A673 (cell line): ENCODE data around the gene PRPF6. TPM values are rescaled to one million over a fixed set of nuclear protein-coding genes. Genes with fewer than 3 reads are reported as not detected.

ENCODE experiments used
- BruUV-seq: library from RNA; stranded (reverse); fragments of 400-500 nt; replicated peaks from 2 replicates; lab custom pipeline; 2021; lab: Mats Ljungman, UMichigan
- CTCF ChIA-PET: fragments of 300-600 bp; sonication (Branson Sonifier 250); formaldehyde crosslinking; loops from one replicate; lab custom pipeline; 2022; ENCODE audit warnings: antibody characterized with exemption; lab: Charles Lee
- POLR2A ChIA-PET: fragments of 300-600 bp; sonication (Branson Sonifier 250); formaldehyde crosslinking; loops from one replicate; lab custom pipeline; 2022; ENCODE audit warnings: antibody characterized with exemption; ENCODE audit not compliant: low non-redundant PET; lab: Charles Lee
- DNase-seq: peaks from one replicate; pipeline ENCODE4 v3.0.0-alpha.2; 2015; ENCODE audit warnings: low spot score
- H3K27ac ChIP-seq: fragments of 200-600 bp; sonication (generic); 2 replicates; pipeline ENCODE4 v1.5.1; 2016; ENCODE audit warnings: mixed run types, low read depth, mild to moderate bottlenecking, mixed read lengths, antibody characterized with exemption, low read length; ENCODE audit not compliant: poor library complexity, severe bottlenecking
- H3K27me3 ChIP-seq: fragments of 200-600 bp; sonication (generic); replicated peaks from 2 replicates; pipeline ENCODE4 v1.6.1; 2017; ENCODE audit warnings: mixed run types, low read depth, mild to moderate bottlenecking, mixed read lengths, antibody characterized with exemption, low read length; ENCODE audit not compliant: insufficient read depth, poor library complexity
- H3K36me3 ChIP-seq: fragments of 200-600 bp; sonication (generic); 2 replicates; pipeline ENCODE4 v1.6.1; 2016; ENCODE audit warnings: mixed run types, mild to moderate bottlenecking, mixed read lengths, antibody characterized with exemption, low read length; ENCODE audit not compliant: insufficient read depth, poor library complexity, severe bottlenecking
- H3K4me1 ChIP-seq: fragments of 200-600 bp; sonication (generic); 2 replicates; pipeline ENCODE4 v1.6.1; 2017; ENCODE audit warnings: mixed run types, mild to moderate bottlenecking, mixed read lengths, antibody characterized with exemption, low read length; ENCODE audit not compliant: insufficient read depth, poor library complexity, severe bottlenecking
- H3K4me3 ChIP-seq: fragments of 200-600 bp; sonication (generic); 2 replicates; pipeline ENCODE4 v1.5.1; 2016; ENCODE audit warnings: low read depth, mixed run types, mild to moderate bottlenecking, mixed read lengths, low read length; ENCODE audit not compliant: poor library complexity, severe bottlenecking
- H3K9me3 ChIP-seq: fragments of 200-600 bp; sonication (generic); 2 replicates; pipeline ENCODE4 v1.6.1; 2016; ENCODE audit warnings: mixed run types, low read depth, mild to moderate bottlenecking, mixed read lengths, antibody characterized with exemption, low read length; ENCODE audit not compliant: poor library complexity, severe bottlenecking
- CTCF ChIP-seq: fragments of 300-800, 200-600 bp; sonication (generic); conservative IDR thresholded peaks from 2 replicates; pipeline ENCODE4 v1.5.1; 2017; ENCODE audit warnings: low read depth, mild to moderate bottlenecking, antibody characterized with exemption, low read length, moderate library complexity, mixed read lengths
- EZH2 ChIP-seq: fragments of 200-600 bp; sonication (generic); IDR thresholded peaks from 2 replicates; pipeline ENCODE4 v1.6.1; 2017; ENCODE audit warnings: borderline replicate concordance, low read depth, mild to moderate bottlenecking, mixed read lengths, antibody characterized with exemption, low read length; ENCODE audit not compliant: poor library complexity, severe bottlenecking
- intact Hi-C: fragments of 100-400 bp; cut with micrococcal nuclease; formaldehyde crosslinking; loops from one replicate; pipeline ENCODE4 v1.10.0; 2022; ENCODE audit not compliant: unreplicated experiment
- total RNA-seq: library from RNA; stranded (reverse); gene quantifications from 2 replicates; pipeline ENCODE4 v1.2.3, GENCODE V29; 2021

PRPF6 gene
- total RNA-seq, 1 experiment from 2014 or later: 86.3 TPM

GRCh38 chr20:64005394-64005793, 24.5 kb downstream of the PRPF6 start:
- intact Hi-C loops: no loop called here
- POLR2A ChIA-PET: no interaction called here
- H3K36me3 ChIP-seq: peaks cover 43% of the 10 kb centered on the region
- no peaks in the 10 kb centered on the region for H3K4me1 ChIP-seq
- H3K4me3 ChIP-seq: no peak overlapping the region
- H3K27me3 ChIP-seq: no peaks in the 10 kb centered on the region
- H3K9me3 ChIP-seq: no peaks in the 10 kb centered on the region
- DNase-seq: no peak
- TF ChIP-seq EZH2: no peak
- TF ChIP-seq CTCF: no peak
- no TSS peak for BruUV-seq
- CTCF ChIA-PET: no interaction called here
- H3K27ac ChIP-seq: no peak overlapping the region

GRCh38 chr20:64006490-64006889, 25.6 kb downstream of the PRPF6 start:
- CTCF ChIA-PET: no interaction called here
- intact Hi-C loops: no loop called here
- no peak for DNase-seq
- Histone ChIP-seq H3K4me3 (no peak overlapping the region), H3K4me1 (no peaks in the 10 kb centered on the region), H3K9me3 (no peaks in the 10 kb centered on the region), H3K36me3 (peaks cover 46% of the 10 kb centered on the region), H3K27ac (no peak overlapping the region), H3K27me3 (no peaks in the 10 kb centered on the region)
- POLR2A ChIA-PET: no interaction called here
- no TSS peak for BruUV-seq
- TF ChIP-seq EZH2 (no peak), CTCF (no peak)

GRCh38 chr20:64006902-64007301, 26.0 kb downstream of the PRPF6 start:
- Histone ChIP-seq H3K4me3 (no peak overlapping the region), H3K27ac (no peak overlapping the region), H3K9me3 (no peaks in the 10 kb centered on the region), H3K27me3 (no peaks in the 10 kb centered on the region), H3K36me3 (peaks cover 43% of the 10 kb centered on the region), H3K4me1 (no peaks in the 10 kb centered on the region)
- CTCF ChIA-PET: no interaction called here
- no TSS peak for BruUV-seq
- TF ChIP-seq EZH2: no peak
- no peak for TF ChIP-seq CTCF
- DNase-seq: no peak
- POLR2A ChIA-PET: no interaction called here
- intact Hi-C loops: no loop called here
